A549 (cell line): ENCODE results near the gene SLC26A1.

ENCODE experiments used
- CBX8 ChIP-seq: fragments of 200-600 bp; sonication (generic); IDR thresholded peaks from 2 replicates; pipeline ENCODE4 v1.6.1; 2016
- CHD2 ChIP-seq: fragments of 150-350 bp; IDR thresholded peaks from 2 replicates; pipeline ENCODE4 v1.6.1; 2014; ENCODE audit warnings: low read length; ENCODE audit not compliant: partially characterized antibody
- CTCF ChIP-seq: fragments of >200 bp; sonication (Bioruptor Twin); formaldehyde crosslinking; IDR thresholded peaks from 3 replicates; pipeline ENCODE4 v1.5.1; 2016
- FOSL2 ChIP-seq, 2 experiments: fragments of 450-650 bp in 1 of 2; fragments of >200 bp in 1 of 2; sonication (Bioruptor Twin) in 1 of 2; formaldehyde crosslinking; IDR thresholded peaks; 2 replicates each; pipeline versions ENCODE4 v1.5.0 to v1.6.1; 2016 to 2020; ENCODE audit warnings: mild to moderate bottlenecking in 1 of 2, moderate library complexity in 1 of 2
- HDAC2 ChIP-seq: fragments of 200-600 bp; sonication (generic); IDR thresholded peaks from 2 replicates; pipeline ENCODE4 v1.6.1; 2016
- HOXA7 ChIP-seq: fragments of 250-450 bp; sonication (Bioruptor Pico); IDR thresholded peaks from 2 replicates; pipeline ENCODE4 v1.5.0; 2020; ENCODE audit warnings: mild to moderate bottlenecking, moderate library complexity
- KDM5A ChIP-seq: fragments of 200-600 bp; sonication (generic); IDR thresholded peaks from 2 replicates; pipeline ENCODE4 v1.6.1; 2016; ENCODE audit warnings: antibody characterized with exemption, mild to moderate bottlenecking
- MAFK ChIP-seq: fragments of 450-650 bp; IDR thresholded peaks from 2 replicates; pipeline ENCODE4 v1.6.1; 2014; ENCODE audit not compliant: partially characterized antibody
- MAZ ChIP-seq: fragments of 150-350 bp; IDR thresholded peaks from 2 replicates; pipeline ENCODE4 v1.6.1; 2014; ENCODE audit warnings: antibody characterized with exemption, low read depth, low read length, borderline replicate concordance
- NFE2L2 ChIP-seq: fragments of 150-350 bp; conservative IDR thresholded peaks from 2 replicates; pipeline ENCODE4 v1.6.1; 2014; ENCODE audit warnings: low read length
- POLR2A ChIP-seq: IDR thresholded peaks from 2 replicates; pipeline ENCODE4 v1.6.1; 2012; ENCODE audit warnings: mild to moderate bottlenecking, low read length
- RCOR1 ChIP-seq: fragments of 150-350 bp; IDR thresholded peaks from 2 replicates; pipeline ENCODE4 v1.6.1; 2014; ENCODE audit warnings: antibody characterized with exemption, low read length, low read depth
- SREBF2 ChIP-seq: fragments of 450-650 bp; IDR thresholded peaks from 2 replicates; pipeline ENCODE4 v1.6.1; 2014; ENCODE audit warnings: mild to moderate bottlenecking, moderate library complexity

- TF ChIP-seq CTCF: no peak
- no peak for TF ChIP-seq POLR2A
- TF ChIP-seq HDAC2: no peak
- TF ChIP-seq CBX8: no peak
- no peak for TF ChIP-seq NFE2L2
- TF ChIP-seq MAFK: no peak
- no peak for TF ChIP-seq FOSL2 (IDR thresholded peaks at IDR 0.05)
- no peak for TF ChIP-seq FOSL2 (CRISPR knock-in tag; IDR thresholded peaks at IDR 0.05)
- no peak for TF ChIP-seq MAZ
- no peak for TF ChIP-seq KDM5A
- no peak for TF ChIP-seq SREBF2
- TF ChIP-seq RCOR1: no peak
- TF ChIP-seq HOXA7 (CRISPR knock-in tag): no peak
- no peak for TF ChIP-seq CHD2
Measured at GRCh38 chr4:1024882-1025545, 31.8 kb upstream of the SLC26A1 start.
